Stomach (tissue), 9 donors: ENCODE measurements around the gene NCBP2L. TPM values are rescaled to one million over a fixed set of nuclear protein-coding genes. Genes with fewer than 3 reads are reported as not detected.

ENCODE experiments used
- DNase-seq, 2 donors: peaks; one replicate each; pipeline versions ENCODE4 v3.0.0 to v3.0.0-alpha.2; 2013 to 2019
- H3K27ac ChIP-seq, 5 donors: fragments of 200-600 bp in 4 of 5; sonication (generic) in 4 of 5; one replicate each; pipeline ENCODE4 v1.5.1; 2013 to 2019; ENCODE audit warnings: mild to moderate bottlenecking in 1 of 5, moderate library complexity in 1 of 5
- H3K27me3 ChIP-seq, 3 donors: fragments of 200-600 bp; sonication (generic); one replicate each; pipeline ENCODE4 v1.5.1; 2017 to 2019; ENCODE audit warnings: mixed run types in 1 of 3
- H3K36me3 ChIP-seq, 4 donors: fragments of 200-600 bp; sonication (generic); 1 replicate in 3 of 4; 2 replicates in 1 of 4; pipeline ENCODE4 v1.5.1; 2016 to 2019
- H3K4me1 ChIP-seq, 4 donors: fragments of 200-600 bp; sonication (generic); one replicate each; pipeline ENCODE4 v1.5.1; 2016 to 2019
- H3K4me3 ChIP-seq, 4 donors: fragments of 200-600 bp; sonication (generic) in 3 of 4; one replicate each; pipeline ENCODE4 v1.5.1; 2016 to 2019; ENCODE audit warnings: mild to moderate bottlenecking in 1 of 4
- H3K9me3 ChIP-seq, 4 donors: fragments of 200-600 bp; sonication (generic); one replicate each; pipeline ENCODE4 v1.5.1; 2016 to 2019
- CTCF ChIP-seq, 7 experiments: fragments of 450-650 bp in 4 of 7; fragments of 200-600 bp in 3 of 7; sonication (generic) in 3 of 7; IDR thresholded peaks; one replicate each; pipeline ENCODE4 v1.5.1; 2016 to 2019; ENCODE audit warnings: antibody characterized with exemption in 7 of 7, control low read depth in 2 of 7, mild to moderate bottlenecking in 1 of 7
- EP300 ChIP-seq: sonication (generic); formaldehyde crosslinking; IDR thresholded peaks from one replicate; pipeline ENCODE4 v1.6.1; 2017; ENCODE audit warnings: antibody characterized with exemption
- POLR2A ChIP-seq, 4 donors: fragments of 450-650 bp; IDR thresholded peaks; one replicate each; pipeline ENCODE4 v1.6.1; 2016; ENCODE audit warnings: antibody characterized with exemption in 4 of 4, control low read depth in 2 of 4, mild to moderate bottlenecking in 1 of 4, moderate library complexity in 1 of 4
- POLR2AphosphoS5 ChIP-seq, 3 donors: sonication (generic); formaldehyde crosslinking; IDR thresholded peaks; one replicate each; pipeline ENCODE4 v1.6.1; 2016; ENCODE audit warnings: antibody characterized with exemption in 3 of 3
- WGBS, 5 donors: extraction: QIAGEN DNeasy Blood & Tissue Kit in 3 of 5; methylation state at CpG; one replicate each; pipeline versions ENCODE4 v1.1.5 to v1.1.7; 2013 to 2018; 5-methylcytosine and 5-hydroxymethylcytosine counted together
- intact Hi-C: fragments of 100-400 bp; cut with DNase I; formaldehyde crosslinking; loops from one replicate; pipeline ENCODE4 v1.15.1; 2023; ENCODE audit warnings: low total_unique reads
- polyA plus RNA-seq, 3 donors: library from polyadenylated mRNA; stranded (reverse); fragments of 200-250 nt; gene quantifications; one replicate each; pipeline ENCODE4 v1.2.3, GENCODE V29; 2013
- total RNA-seq, 5 donors: library from RNA; depleted of rRNA; stranded (reverse); fragments of >200 nt; gene quantifications; one replicate each; pipeline versions ENCODE4 v1.1.0 to v1.2.3, GENCODE V29; 2014 to 2016
- donor health status: healthy with polysubstance abuse.
- donor health status: Bipolar disorder and iron deficiency.
- donor health status: healthy.

Gene NCBP2L
- total and polyA plus RNA-seq, 8 donors, result 0.13 to 0.44 TPM; not detected in 6

- intact Hi-C loops, result no loop called here
- no peak for TF ChIP-seq POLR2A (IDR thresholded peaks at IDR 0.05)
- TF ChIP-seq EP300, result no peak
- TF ChIP-seq CTCF (IDR thresholded peaks at IDR 0.05), result no peak
- TF ChIP-seq POLR2AphosphoS5 (IDR thresholded peaks at IDR 0.05), result no peak
- Histone ChIP-seq H3K4me1 (peaks cover 0 to 10% (median 4%) of the 10 kb centered on the region in 4 donors), H3K36me3 (peaks cover 0 to 5% (median 2%) of the 10 kb centered on the region in 4 donors), H3K9me3 (no peaks in the 10 kb centered on the region), H3K27me3 (peaks cover 0 to 9% (median 0%) of the 10 kb centered on the region in 3 donors), H3K27ac (no peak overlapping the region), H3K4me3 (no peak overlapping the region)
- 74 to 94% (median 81%) methylated on average over 3 to 5 of the region's 5 CpGs for WGBS, 5 donors
- DNase-seq, result no peak
Measured at GRCh38 chrX:107758231-107758766, 19.2 kb upstream of the NCBP2L start.

GRCh38 chrX:107760304-107761077, 17.0 kb upstream of the NCBP2L start:
- WGBS, 5 donors, result 79 to 93% (median 88%) methylated on average over 4 to 5 of the region's 5 CpGs
- DNase-seq, result no peak
- intact Hi-C loops, result no loop called here
- H3K36me3 ChIP-seq, result peaks cover 0 to 5% (median 2%) of the 10 kb centered on the region in 4 donors
- no peak overlapping the region for H3K4me3 ChIP-seq
- H3K27ac ChIP-seq, result no peak overlapping the region
- TF ChIP-seq EP300 (no peak), CTCF (IDR thresholded peaks at IDR 0.05) (no peak), POLR2AphosphoS5 (IDR thresholded peaks at IDR 0.05) (no peak), POLR2A (IDR thresholded peaks at IDR 0.05) (no peak)
- peaks cover 0 to 10% (median 2%) of the 10 kb centered on the region in 4 donors for H3K4me1 ChIP-seq
- H3K9me3 ChIP-seq, result no peaks in the 10 kb centered on the region
- H3K27me3 ChIP-seq, result peaks cover 0 to 9% (median 0%) of the 10 kb centered on the region in 3 donors

- intact Hi-C loops, result no loop called here
- Histone ChIP-seq H3K9me3 (no peaks in the 10 kb centered on the region), H3K36me3 (peaks cover 0 to 5% (median 2%) of the 10 kb centered on the region in 4 donors), H3K27me3 (peaks cover 0 to 4% (median 0%) of the 10 kb centered on the region in 3 donors), H3K4me3 (no peak overlapping the region), H3K27ac (no peak overlapping the region), H3K4me1 (peaks cover 0 to 14% (median 7%) of the 10 kb centered on the region in 4 donors)
- TF ChIP-seq EP300 (no peak), POLR2AphosphoS5 (IDR thresholded peaks at IDR 0.05) (no peak), CTCF (IDR thresholded peaks at IDR 0.05) (no peak), POLR2A (IDR thresholded peaks at IDR 0.05) (no peak)
- 63 to 100% (median 82%) methylated on average over 1 of the region's 1 CpG for WGBS, 5 donors
- no peak for DNase-seq
Measured at GRCh38 chrX:107763647-107764046, 13.9 kb upstream of the NCBP2L start.

GRCh38 chrX:107764845-107765608, 12.5 kb upstream of the NCBP2L start:
- H3K4me3 ChIP-seq, result no peak overlapping the region
- intact Hi-C loops, result no loop called here
- no peak for DNase-seq
- no peaks in the 10 kb centered on the region for H3K9me3 ChIP-seq
- peaks cover 0 to 17% (median 9%) of the 10 kb centered on the region in 4 donors for H3K4me1 ChIP-seq
- peaks cover 0 to 10% (median 3%) of the 10 kb centered on the region in 4 donors for H3K36me3 ChIP-seq
- no peaks in the 10 kb centered on the region for H3K27me3 ChIP-seq
- TF ChIP-seq POLR2A (IDR thresholded peaks at IDR 0.05) (no peak), CTCF (IDR thresholded peaks at IDR 0.05) (no peak), POLR2AphosphoS5 (IDR thresholded peaks at IDR 0.05) (no peak), EP300 (no peak)
- 79 to 91% (median 86%) methylated on average over 9 to 11 of the region's 11 CpGs for WGBS, 5 donors
- H3K27ac ChIP-seq, result no peak overlapping the region
